Pons (tissue), 1 donor: ENCODE results near the gene AFMID.

Source experiments
- DNase-seq: peaks from one replicate; pipeline ENCODE4 v3.0.0-alpha.2; 2016; ENCODE audit warnings: low spot score

AFMID gene

DNA sequence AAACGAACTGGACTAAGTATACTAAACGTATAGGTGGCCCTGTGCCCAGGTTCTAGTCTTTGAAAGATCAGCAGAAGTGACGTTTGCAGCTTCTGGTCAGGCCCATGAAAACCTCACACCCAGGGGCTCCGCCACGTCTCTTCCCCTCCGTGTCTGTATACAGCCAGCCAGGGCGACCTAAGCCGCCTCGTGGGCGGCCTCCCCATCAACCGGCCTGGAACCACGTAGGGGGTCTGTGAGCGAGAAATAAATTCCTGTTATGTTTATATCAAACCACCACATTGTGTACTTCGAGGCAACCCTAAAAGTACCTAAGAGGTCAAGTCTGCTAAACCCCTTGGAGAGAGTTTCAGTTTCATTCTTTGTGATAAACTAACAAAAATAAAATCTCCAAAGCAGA, 7.1 kb upstream of the AFMID start:
- DNase-seq, result no peak

DNA sequence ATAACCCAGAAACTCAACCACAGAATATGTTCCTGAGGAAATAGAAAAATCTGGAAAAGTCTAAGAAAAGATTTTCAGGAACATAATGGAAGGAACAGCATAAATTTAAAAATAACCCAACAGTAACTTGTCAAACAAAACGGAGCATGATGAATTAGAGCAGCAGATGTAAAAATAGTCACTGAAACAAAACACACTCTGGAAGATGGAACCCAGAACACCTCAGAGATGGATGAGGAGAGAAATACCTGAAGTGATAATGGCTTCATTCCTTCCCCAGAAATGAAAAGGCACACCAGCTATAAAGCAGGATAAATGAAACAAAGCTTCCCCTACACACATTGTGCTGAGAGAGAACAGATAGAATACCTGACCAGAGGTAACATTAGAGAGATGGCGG, 6.7 kb upstream of the AFMID start:
- no peak for DNase-seq

DNA sequence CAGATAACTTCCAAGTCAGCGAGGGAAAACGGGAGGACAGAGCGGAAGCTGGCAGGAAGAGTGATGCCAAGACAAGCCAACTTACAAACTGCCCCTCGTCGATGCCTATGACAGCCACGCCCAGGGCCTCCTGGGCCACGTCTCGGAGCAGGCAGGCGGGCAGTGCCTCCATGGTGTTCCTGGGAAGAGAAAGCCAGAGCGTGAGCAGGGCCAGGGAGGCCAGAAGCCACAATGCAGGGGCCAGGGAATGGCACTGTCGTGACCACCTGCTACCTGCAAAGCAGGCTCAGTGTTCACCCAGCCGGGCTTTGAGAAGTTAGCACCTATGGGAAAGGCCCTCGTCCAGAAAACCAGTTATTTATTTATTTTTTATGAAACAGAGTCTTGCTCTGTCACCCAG, 4.7 kb upstream of the AFMID start:
- no peak for DNase-seq

GRCh38 chr17:78183916-78184315, 3.2 kb upstream of the AFMID start:
- DNase-seq, result no peak

DNA sequence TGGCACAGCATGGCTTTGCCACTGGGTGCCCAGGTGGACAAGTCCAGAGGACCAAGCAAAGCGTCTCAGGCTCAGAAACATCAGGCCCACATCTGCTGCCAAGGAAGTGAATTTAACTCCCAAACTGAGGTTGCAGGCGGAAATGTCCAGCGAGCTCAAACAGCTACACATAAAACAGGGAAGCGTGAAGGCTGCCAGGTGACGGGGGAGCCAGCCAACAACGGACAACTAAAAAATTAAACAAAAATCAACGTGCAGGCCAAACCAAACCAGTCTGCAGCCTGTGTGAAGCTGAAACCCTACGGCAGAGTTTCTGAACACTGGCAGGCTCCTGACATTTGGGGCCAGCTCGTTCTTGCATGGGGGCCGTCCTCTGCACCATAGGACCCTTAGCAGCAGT, 2.8 kb upstream of the AFMID start:
- no peak for DNase-seq

GRCh38 chr17:78184868-78185267, 2.3 kb upstream of the AFMID start:
- DNase-seq, result no peak

- no peak for DNase-seq
Measured at GRCh38 chr17:78185981-78186691, 1.0 kb upstream of the AFMID start.

- no peak for DNase-seq
Measured at GRCh38 chr17:78196716-78197115, 9.6 kb downstream of the AFMID start.

GRCh38 chr17:78197147-78197832, 10.1 kb downstream of the AFMID start:
- peak; percentile 75 for DNase-seq

DNA sequence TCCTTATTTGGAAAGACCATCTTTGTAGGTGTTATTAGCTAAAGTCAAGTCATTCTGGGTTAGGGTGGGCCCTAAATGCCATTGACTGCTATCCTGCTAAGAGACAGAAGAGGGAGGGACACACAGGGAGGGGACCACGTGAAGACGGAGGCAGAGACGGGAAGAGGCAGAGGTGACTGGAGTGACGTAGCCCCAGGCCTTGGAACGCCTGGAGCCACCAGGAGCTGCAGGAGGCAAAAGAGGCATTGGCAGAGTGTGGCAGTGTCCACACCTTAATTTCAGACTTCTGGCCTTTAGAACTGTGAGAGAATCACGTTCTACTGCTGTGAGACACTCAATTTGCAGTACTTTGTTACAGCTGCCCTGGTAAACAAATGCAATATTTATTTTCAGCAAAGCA, 13.3 kb downstream of the AFMID start:
- DNase-seq, result no peak

DNA sequence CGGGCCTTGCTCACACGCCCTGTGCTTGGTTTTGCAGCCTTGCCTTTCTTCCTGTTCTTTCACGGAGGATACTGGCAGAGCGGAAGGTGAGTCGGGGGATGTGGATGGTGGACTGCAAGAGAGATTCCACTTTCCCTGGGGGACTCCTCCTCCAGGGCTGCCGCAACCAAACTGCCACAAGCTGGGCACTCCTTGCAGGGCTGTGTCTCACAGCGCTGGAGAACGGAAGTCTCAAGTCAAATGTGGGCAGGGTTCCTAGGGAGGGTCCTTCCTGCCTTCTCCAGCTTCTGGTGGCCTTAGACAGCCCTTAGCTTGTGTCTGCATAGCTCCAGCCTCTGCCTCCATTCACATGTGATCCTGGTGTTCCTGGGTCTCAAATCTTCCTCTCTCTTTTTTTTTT, 15.5 kb downstream of the AFMID start:
- DNase-seq, result no peak

DNA sequence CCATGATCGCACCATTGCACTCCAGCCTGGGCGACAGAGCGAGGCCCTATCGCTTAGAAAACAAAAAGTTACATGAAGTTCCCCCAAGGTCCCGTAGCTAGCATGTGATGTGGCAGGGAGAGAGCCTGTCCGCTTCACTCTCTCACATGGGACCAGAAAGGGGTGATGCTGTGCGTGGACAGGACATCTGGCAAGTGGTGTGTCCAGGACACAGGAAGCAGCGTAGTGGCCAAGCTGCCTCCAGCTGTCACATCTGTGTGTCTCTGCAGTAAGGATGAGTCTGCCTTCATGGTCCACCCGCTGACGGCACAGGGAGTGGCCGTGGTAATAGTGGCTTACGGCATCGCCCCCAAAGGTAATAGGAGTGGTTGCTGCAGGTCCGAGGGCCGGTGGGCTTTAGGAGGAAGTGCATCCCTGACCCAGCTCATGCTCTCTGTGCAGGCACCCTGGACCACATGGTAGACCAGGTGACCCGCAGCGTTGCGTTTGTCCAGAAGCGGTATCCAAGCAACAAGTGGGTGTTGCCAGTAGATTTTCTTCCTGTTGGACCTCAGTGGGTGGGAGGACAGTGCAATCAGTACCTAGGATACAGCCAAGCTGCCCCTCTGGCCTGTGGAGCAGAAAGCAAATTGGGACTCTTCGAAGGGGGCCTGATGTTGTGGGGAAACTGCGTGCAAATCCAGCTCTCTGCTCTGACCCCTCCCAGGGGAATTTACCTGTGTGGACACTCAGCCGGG, 17.4 kb downstream of the AFMID start:
- DNase-seq, result no peak

- no peak for DNase-seq
Measured at GRCh38 chr17:78205124-78205775, 18.1 kb downstream of the AFMID start.

GRCh38 chr17:78206298-78206697, 19.1 kb downstream of the AFMID start:
- no peak for DNase-seq

- peak; percentile 85 for DNase-seq
Measured at GRCh38 chr17:78208486-78208885, 21.3 kb downstream of the AFMID start.

DNA sequence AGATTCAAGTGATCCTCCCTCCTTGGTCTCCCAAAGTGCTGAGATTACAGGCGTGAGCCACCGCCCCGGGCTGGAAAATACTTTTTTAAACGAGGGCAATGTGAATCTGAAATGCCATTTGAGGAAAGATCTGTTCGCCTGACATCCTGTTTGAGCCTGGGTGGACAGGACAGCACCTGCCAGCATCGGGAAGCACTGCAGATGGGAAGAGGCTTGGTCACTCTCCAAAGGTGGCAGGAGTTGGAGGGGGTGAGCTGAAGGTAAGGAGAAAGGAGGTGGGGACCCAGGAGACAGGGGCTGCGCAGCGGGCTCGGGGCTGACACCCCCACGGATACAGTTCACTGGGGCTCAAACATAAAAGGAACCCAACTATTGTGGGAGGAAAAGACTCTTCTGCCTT, 22.9 kb downstream of the AFMID start:
- DNase-seq, result no peak

GRCh38 chr17:78211032-78211431, 23.9 kb downstream of the AFMID start:
- DNase-seq, result no peak

DNA sequence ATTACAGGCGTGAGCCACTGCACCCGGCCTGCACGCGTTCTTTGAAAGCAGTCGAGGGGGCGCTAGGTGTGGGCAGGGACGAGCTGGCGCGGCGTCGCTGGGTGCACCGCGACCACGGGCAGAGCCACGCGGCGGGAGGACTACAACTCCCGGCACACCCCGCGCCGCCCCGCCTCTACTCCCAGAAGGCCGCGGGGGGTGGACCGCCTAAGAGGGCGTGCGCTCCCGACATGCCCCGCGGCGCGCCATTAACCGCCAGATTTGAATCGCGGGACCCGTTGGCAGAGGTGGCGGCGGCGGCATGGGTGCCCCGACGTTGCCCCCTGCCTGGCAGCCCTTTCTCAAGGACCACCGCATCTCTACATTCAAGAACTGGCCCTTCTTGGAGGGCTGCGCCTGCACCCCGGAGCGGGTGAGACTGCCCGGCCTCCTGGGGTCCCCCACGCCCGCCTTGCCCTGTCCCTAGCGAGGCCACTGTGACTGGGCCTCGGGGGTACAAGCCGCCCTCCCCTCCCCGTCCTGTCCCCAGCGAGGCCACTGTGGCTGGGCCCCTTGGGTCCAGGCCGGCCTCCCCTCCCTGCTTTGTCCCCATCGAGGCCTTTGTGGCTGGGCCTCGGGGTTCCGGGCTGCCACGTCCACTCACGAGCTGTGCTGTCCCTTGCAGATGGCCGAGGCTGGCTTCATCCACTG, 27.0 kb downstream of the AFMID start, which contains the start of gene BIRC5:
Gene BIRC5, plus strand, starts transcription at position 238 of the 690 bp plus-strand sequence. Its CDS starts 64 bp downstream, at position 302.
- DNase-seq, result peak; percentile 75

DNA sequence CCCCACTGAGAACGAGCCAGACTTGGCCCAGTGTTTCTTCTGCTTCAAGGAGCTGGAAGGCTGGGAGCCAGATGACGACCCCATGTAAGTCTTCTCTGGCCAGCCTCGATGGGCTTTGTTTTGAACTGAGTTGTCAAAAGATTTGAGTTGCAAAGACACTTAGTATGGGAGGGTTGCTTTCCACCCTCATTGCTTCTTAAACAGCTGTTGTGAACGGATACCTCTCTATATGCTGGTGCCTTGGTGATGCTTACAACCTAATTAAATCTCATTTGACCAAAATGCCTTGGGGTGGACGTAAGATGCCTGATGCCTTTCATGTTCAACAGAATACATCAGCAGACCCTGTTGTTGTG, 27.5 kb downstream of the AFMID start:
- DNase-seq, result no peak

DNA sequence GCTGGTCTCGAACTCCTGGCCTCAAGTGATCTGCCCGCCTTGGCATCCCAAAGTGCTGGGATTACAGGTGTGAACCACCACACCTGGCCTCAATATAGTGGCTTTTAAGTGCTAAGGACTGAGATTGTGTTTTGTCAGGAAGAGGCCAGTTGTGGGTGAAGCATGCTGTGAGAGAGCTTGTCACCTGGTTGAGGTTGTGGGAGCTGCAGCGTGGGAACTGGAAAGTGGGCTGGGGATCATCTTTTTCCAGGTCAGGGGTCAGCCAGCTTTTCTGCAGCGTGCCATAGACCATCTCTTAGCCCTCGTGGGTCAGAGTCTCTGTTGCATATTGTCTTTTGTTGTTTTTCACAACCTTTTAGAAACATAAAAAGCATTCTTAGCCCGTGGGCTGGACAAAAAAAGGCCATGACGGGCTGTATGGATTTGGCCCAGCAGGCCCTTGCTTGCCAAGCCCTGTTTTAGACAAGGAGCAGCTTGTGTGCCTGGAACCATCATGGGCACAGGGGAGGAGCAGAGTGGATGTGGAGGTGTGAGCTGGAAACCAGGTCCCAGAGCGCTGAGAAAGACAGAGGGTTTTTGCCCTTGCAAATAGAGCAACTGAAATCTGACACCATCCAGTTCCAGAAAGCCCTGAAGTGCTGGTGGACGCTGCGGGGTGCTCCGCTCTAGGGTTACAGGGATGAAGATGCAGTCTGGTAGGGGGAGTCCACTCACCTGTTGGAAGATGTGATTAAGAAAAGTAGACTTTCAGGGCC, 32.4 kb downstream of the AFMID start:
- no peak for DNase-seq

DNA sequence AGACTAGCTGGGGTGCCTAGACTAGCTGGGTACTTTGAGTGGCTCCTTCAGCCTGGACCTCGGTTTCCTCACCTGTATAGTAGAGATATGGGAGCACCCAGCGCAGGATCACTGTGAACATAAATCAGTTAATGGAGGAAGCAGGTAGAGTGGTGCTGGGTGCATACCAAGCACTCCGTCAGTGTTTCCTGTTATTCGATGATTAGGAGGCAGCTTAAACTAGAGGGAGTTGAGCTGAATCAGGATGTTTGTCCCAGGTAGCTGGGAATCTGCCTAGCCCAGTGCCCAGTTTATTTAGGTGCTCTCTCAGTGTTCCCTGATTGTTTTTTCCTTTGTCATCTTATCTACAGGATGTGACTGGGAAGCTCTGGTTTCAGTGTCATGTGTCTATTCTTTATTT, 35.9 kb downstream of the AFMID start:
- no peak for DNase-seq
